Measurements from ENCODE around the gene LAMA2. TPM values are rescaled to one million over a fixed set of nuclear protein-coding genes. Genes with fewer than 3 reads are reported as not detected.
A peak's percentile ranks its signal among the peaks of the same experiment; 100 is the strongest.

Gene LAMA2
- total RNA-seq, 2 donors from 2014 or later: 3.6 to 7.5 TPM

GRCh38 chr6:129251669-129252376 lies 368.9 kb downstream of the LAMA2 start:
- Histone ChIP-seq H3K36me3 (no peaks in the 10 kb centered on the region), H3K4me1 (peaks cover 5% of the 10 kb centered on the region), H3K27ac (peak overlapping the region; percentile 48), H3K9ac (ENCODE audit: low read depth in 2 of 2, low read length in 2 of 2) (no peak overlapping the region), H3K4me3 (no peak overlapping the region), H3K27me3 (no peaks in the 10 kb centered on the region), H3K9me3 (no peaks in the 10 kb centered on the region)
- peak; percentile 85 for TF ChIP-seq CTCF (IDR thresholded peaks at IDR 0.05)
- peak; percentile 89 for DNase-seq
- intact Hi-C loops (cut with DNase I): no loop called here

- Histone ChIP-seq H3K27me3 (no peaks in the 10 kb centered on the region), H3K4me3 (no peak overlapping the region), H3K27ac (peak overlapping the region; percentile 48), H3K36me3 (no peaks in the 10 kb centered on the region), H3K4me1 (peaks cover 5% of the 10 kb centered on the region), H3K9ac (ENCODE audit: low read depth in 2 of 2, low read length in 2 of 2) (no peak overlapping the region), H3K9me3 (no peaks in the 10 kb centered on the region)
- TF ChIP-seq CTCF (IDR thresholded peaks at IDR 0.05): no peak
- intact Hi-C loops (cut with DNase I): no loop called here
- DNase-seq: no peak
Observed at GRCh38 chr6:129252377-129253071, 369.6 kb downstream of the LAMA2 start.

GRCh38 chr6:129253242-129253641 lies 370.3 kb downstream of the LAMA2 start:
- Histone ChIP-seq H3K36me3 (no peaks in the 10 kb centered on the region), H3K9ac (ENCODE audit: low read depth in 2 of 2, low read length in 2 of 2) (no peak overlapping the region), H3K27me3 (no peaks in the 10 kb centered on the region), H3K27ac (peak overlapping the region; percentile 48), H3K4me1 (peaks cover 5% of the 10 kb centered on the region), H3K9me3 (no peaks in the 10 kb centered on the region), H3K4me3 (no peak overlapping the region)
- intact Hi-C loops (cut with DNase I): no loop called here
- TF ChIP-seq CTCF (IDR thresholded peaks at IDR 0.05): no peak
- no peak for DNase-seq

GRCh38 chr6:129253727-129254126 lies 370.8 kb downstream of the LAMA2 start:
- peaks cover 5% of the 10 kb centered on the region for H3K4me1 ChIP-seq
- no peak overlapping the region for H3K4me3 ChIP-seq
- H3K9me3 ChIP-seq: no peaks in the 10 kb centered on the region
- no peak for DNase-seq
- H3K9ac ChIP-seq (ENCODE audit: low read depth in 2 of 2, low read length in 2 of 2): no peak overlapping the region
- H3K27me3 ChIP-seq: no peaks in the 10 kb centered on the region
- no peak overlapping the region for H3K27ac ChIP-seq
- no peak for TF ChIP-seq CTCF (IDR thresholded peaks at IDR 0.05)
- H3K36me3 ChIP-seq: no peaks in the 10 kb centered on the region
- intact Hi-C loops (cut with DNase I): no loop called here

GRCh38 chr6:129257196-129257595 lies 374.3 kb downstream of the LAMA2 start:
- no peak overlapping the region for H3K27ac ChIP-seq
- H3K36me3 ChIP-seq: no peaks in the 10 kb centered on the region
- no peaks in the 10 kb centered on the region for H3K9me3 ChIP-seq
- TF ChIP-seq CTCF (IDR thresholded peaks at IDR 0.05): no peak
- no peak overlapping the region for H3K4me3 ChIP-seq
- H3K9ac ChIP-seq (ENCODE audit: low read depth in 2 of 2, low read length in 2 of 2): no peak overlapping the region
- no peaks in the 10 kb centered on the region for H3K27me3 ChIP-seq
- H3K4me1 ChIP-seq: no peaks in the 10 kb centered on the region
- intact Hi-C loops (cut with DNase I): no loop called here
- DNase-seq: no peak

Data from colonic mucosa (tissue), 4 donors.